WTC11 (cell line): ENCODE data around the gene S100G. TPM values are rescaled to one million over a fixed set of nuclear protein-coding genes. Genes with fewer than 3 reads are reported as not detected.
"Not testable (repeated sequence)": the region's sequence is repeated elsewhere in the genome, so short reads cannot be mapped to it uniquely, and the experiment has no call there.

Source experiments
- ATAC-seq: fragments of 200-7000 bp; cut with Tn5 transposase; 2 replicates; pipeline ENCODE4 v1.10.0; 2021; ENCODE audit warnings: mild to moderate bottlenecking, moderate library complexity
- CTCF ChIA-PET: fragments of 300-600 bp; sonication (Branson Sonifier 250); formaldehyde crosslinking; loops from one replicate; lab custom pipeline; 2021; ENCODE audit warnings: antibody characterized with exemption; lab: Charles Lee
- POLR2A ChIA-PET: fragments of 350-600 bp; sonication (Branson Sonifier 250); formaldehyde crosslinking; loops from one replicate; lab custom pipeline; 2021; ENCODE audit warnings: antibody characterized with exemption; lab: Charles Lee
- DNase-seq: peaks from one replicate; pipeline ENCODE4 v3.0.0; 2021; ENCODE audit warnings: low spot score
- H3K27ac Mint-ChIP-seq: 2 replicates; pipeline ENCODE4 v1.8.0; 2021; ENCODE audit warnings: mixed read lengths
- H3K27me3 Mint-ChIP-seq: 2 replicates; pipeline ENCODE4 v1.8.0; 2021; ENCODE audit warnings: low read depth, mild to moderate bottlenecking, moderate library complexity, mixed read lengths
- H3K36me3 Mint-ChIP-seq: 2 replicates; pipeline ENCODE4 v1.8.0; 2021; ENCODE audit warnings: mixed read lengths
- H3K4me1 Mint-ChIP-seq: 2 replicates; pipeline ENCODE4 v1.8.0; 2022; ENCODE audit warnings: mixed read lengths
- H3K4me3 Mint-ChIP-seq: 2 replicates; pipeline ENCODE4 v1.8.0; 2021; ENCODE audit warnings: mild to moderate bottlenecking, moderate library complexity, mixed read lengths
- H3K9me3 Mint-ChIP-seq: 2 replicates; pipeline ENCODE4 v1.8.0; 2021; ENCODE audit warnings: mixed read lengths
- ATF3 ChIP-seq: sonication (generic); formaldehyde crosslinking; conservative IDR thresholded peaks from 2 replicates; pipeline ENCODE4 v1.8.1; 2022; ENCODE audit warnings: mild to moderate bottlenecking, missing genetic modification reagents
- ATF6 ChIP-seq: sonication (generic); formaldehyde crosslinking; IDR thresholded peaks from 2 replicates; pipeline ENCODE4 v1.8.1; 2023; ENCODE audit warnings: mild to moderate bottlenecking, missing genetic modification reagents
- CTCF ChIP-seq: fragments of 200-600 bp; IDR thresholded peaks from 2 replicates; pipeline ENCODE4 v1.8.0; 2022; ENCODE audit warnings: antibody characterized with exemption
- E2F5 ChIP-seq: sonication (generic); formaldehyde crosslinking; IDR thresholded peaks from 2 replicates; pipeline ENCODE4 v1.8.1; 2022; ENCODE audit warnings: mild to moderate bottlenecking, moderate library complexity, missing genetic modification reagents
- ETV6 ChIP-seq: sonication (generic); formaldehyde crosslinking; IDR thresholded peaks from 2 replicates; pipeline ENCODE4 v1.8.1; 2022; ENCODE audit warnings: mild to moderate bottlenecking, missing genetic modification reagents
- GABPB1 ChIP-seq: sonication (generic); formaldehyde crosslinking; IDR thresholded peaks from 2 replicates; pipeline ENCODE4 v1.8.1; 2023; ENCODE audit warnings: mild to moderate bottlenecking, missing genetic modification reagents
- GRHL2 ChIP-seq: fragments of 250-450 bp; sonication (Bioruptor Pico); IDR thresholded peaks from 2 replicates; pipeline ENCODE4 v1.8.0; 2022; ENCODE audit warnings: mild to moderate bottlenecking, moderate library complexity; ENCODE audit not compliant: insufficient replicate concordance, severe bottlenecking
- GTF2I ChIP-seq: fragments of 250-450 bp; sonication (Bioruptor Pico); conservative IDR thresholded peaks from 2 replicates; pipeline ENCODE4 v1.4.0; 2021; ENCODE audit warnings: mild to moderate bottlenecking
- HMGA2 ChIP-seq: fragments of 250-450 bp; sonication (Bioruptor Pico); IDR thresholded peaks from 2 replicates; pipeline ENCODE4 v1.4.0; 2021; ENCODE audit warnings: mild to moderate bottlenecking, moderate library complexity
- HMGXB4 ChIP-seq: sonication (generic); formaldehyde crosslinking; IDR thresholded peaks from 2 replicates; pipeline ENCODE4 v1.8.1; 2023; ENCODE audit warnings: mild to moderate bottlenecking, moderate library complexity, missing genetic modification reagents
- USF2 ChIP-seq: sonication (generic); formaldehyde crosslinking; IDR thresholded peaks from 2 replicates; pipeline ENCODE4 v1.8.1; 2023; ENCODE audit warnings: mild to moderate bottlenecking, missing genetic modification reagents, moderate library complexity
- ZNF121 ChIP-seq: sonication (generic); formaldehyde crosslinking; IDR thresholded peaks from 2 replicates; pipeline ENCODE4 v1.8.0; 2023; ENCODE audit warnings: missing genetic modification reagents
- ZNF138 ChIP-seq: sonication (generic); formaldehyde crosslinking; conservative IDR thresholded peaks from 2 replicates; pipeline ENCODE4 v1.8.1; 2022; ENCODE audit warnings: mild to moderate bottlenecking, moderate library complexity, missing genetic modification reagents
- ZNF532 ChIP-seq: fragments of 250-450 bp; sonication (Bioruptor Pico); IDR thresholded peaks from 2 replicates; pipeline ENCODE4 v1.9.0; 2021; ENCODE audit warnings: mild to moderate bottlenecking, borderline replicate concordance
- total RNA-seq: library from RNA; stranded (reverse); gene quantifications from 3 replicates; pipeline ENCODE4 v1.2.3, GENCODE V29; 2021

S100G gene
- total RNA-seq, 1 experiment from 2014 or later = not detected

- TF ChIP-seq ZNF532 (CRISPR knock-in tag) (no peak), HMGXB4 (CRISPR knock-in tag) (no peak)
- TF ChIP-seq, all 79 proteins: peak for 0
Measured at GRCh38 chrX:16618422-16618821, 31.5 kb upstream of the S100G start (continued).

GRCh38 chrX:16619024-16619423, 30.9 kb upstream of the S100G start:
- Mint-ChIP-seq H3K4me1 (peaks cover 6% of the 10 kb centered on the region), H3K4me3 (no peak overlapping the region), H3K27ac (no peak overlapping the region; the same call in 1 of the 2 replicates), H3K27me3 (no peaks in the 10 kb centered on the region), H3K9me3 (peaks cover 5% of the 10 kb centered on the region), H3K36me3 (peaks cover 33% of the 10 kb centered on the region)
- ChIA-PET POLR2A (no interaction called here), CTCF (no interaction called here)
- TF ChIP-seq ETV6 (CRISPR knock-in tag) = no peak
- TF ChIP-seq ZNF138 (CRISPR knock-in tag) = no peak
- TF ChIP-seq ZNF121 (CRISPR knock-in tag) = no peak
- no peak for TF ChIP-seq GRHL2 (CRISPR knock-in tag)
- no peak for TF ChIP-seq ATF6 (CRISPR knock-in tag)
- no peak for TF ChIP-seq E2F5 (CRISPR knock-in tag)
- TF ChIP-seq ATF3 (CRISPR knock-in tag) = no peak
- no peak for TF ChIP-seq GTF2I (CRISPR knock-in tag)
- TF ChIP-seq HMGA2 = no peak
- TF ChIP-seq USF2 (CRISPR knock-in tag) = no peak
- TF ChIP-seq GABPB1 (CRISPR knock-in tag) = no peak
- no peak for TF ChIP-seq CTCF
- DNase-seq (no peak), ATAC-seq (no peak)

GRCh38 chrX:16628511-16628910, 21.4 kb upstream of the S100G start:
- Mint-ChIP-seq H3K27ac (peak overlapping the region; percentile 72; the same call in 1 of the 2 replicates), H3K4me1 (peaks cover 28% of the 10 kb centered on the region)
- DNase-seq, ATAC-seq, H3K27me3 Mint-ChIP-seq, H3K36me3 Mint-ChIP-seq, H3K9me3 Mint-ChIP-seq, H3K4me3 Mint-ChIP-seq: not testable (repeated sequence)
- ChIA-PET CTCF (interaction anchor here (1.3 kb wide), 1 partner anchor 23 kb away, joined by 3 read pairs; no protein-coding TSS in a partner anchor), POLR2A (interaction anchor here (0.6 kb wide), 1 partner anchor 51 kb away, joined by 13 read pairs; no protein-coding TSS in a partner anchor)
